Activated CD8-positive, alpha-beta memory T cell treated with anti-CD3 and anti-CD28 coated beads for 36 hours (primary cell): ENCODE measurements around the gene MRM3. TPM values are rescaled to one million over a fixed set of nuclear protein-coding genes. Genes with fewer than 3 reads are reported as not detected.
"Not testable (repeated sequence)": the region's sequence is repeated elsewhere in the genome, so short reads cannot be mapped to it uniquely, and the experiment has no call there.

Experiments
- CTCF ChIA-PET: fragments of 350-600 bp; sonication (Branson Sonifier 250); formaldehyde crosslinking; loops from one replicate; lab custom pipeline; 2021; ENCODE audit warnings: antibody characterized with exemption; lab: Charles Lee
- POLR2A ChIA-PET: fragments of 350-600 bp; sonication (Branson Sonifier 250); formaldehyde crosslinking; loops from one replicate; lab custom pipeline; 2021; ENCODE audit warnings: antibody characterized with exemption; lab: Charles Lee
- total RNA-seq, 2 experiments: library from RNA; stranded (reverse); gene quantifications; one replicate each; pipeline ENCODE4 v1.2.3, GENCODE V29; 2021

Gene MRM3, protein sequence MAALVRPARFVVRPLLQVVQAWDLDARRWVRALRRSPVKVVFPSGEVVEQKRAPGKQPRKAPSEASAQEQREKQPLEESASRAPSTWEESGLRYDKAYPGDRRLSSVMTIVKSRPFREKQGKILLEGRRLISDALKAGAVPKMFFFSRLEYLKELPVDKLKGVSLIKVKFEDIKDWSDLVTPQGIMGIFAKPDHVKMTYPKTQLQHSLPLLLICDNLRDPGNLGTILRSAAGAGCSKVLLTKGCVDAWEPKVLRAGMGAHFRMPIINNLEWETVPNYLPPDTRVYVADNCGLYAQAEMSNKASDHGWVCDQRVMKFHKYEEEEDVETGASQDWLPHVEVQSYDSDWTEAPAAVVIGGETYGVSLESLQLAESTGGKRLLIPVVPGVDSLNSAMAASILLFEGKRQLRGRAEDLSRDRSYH
- 10 to 100 TPM; 37.9 to 40.1 TPM for total RNA-seq

DNA sequence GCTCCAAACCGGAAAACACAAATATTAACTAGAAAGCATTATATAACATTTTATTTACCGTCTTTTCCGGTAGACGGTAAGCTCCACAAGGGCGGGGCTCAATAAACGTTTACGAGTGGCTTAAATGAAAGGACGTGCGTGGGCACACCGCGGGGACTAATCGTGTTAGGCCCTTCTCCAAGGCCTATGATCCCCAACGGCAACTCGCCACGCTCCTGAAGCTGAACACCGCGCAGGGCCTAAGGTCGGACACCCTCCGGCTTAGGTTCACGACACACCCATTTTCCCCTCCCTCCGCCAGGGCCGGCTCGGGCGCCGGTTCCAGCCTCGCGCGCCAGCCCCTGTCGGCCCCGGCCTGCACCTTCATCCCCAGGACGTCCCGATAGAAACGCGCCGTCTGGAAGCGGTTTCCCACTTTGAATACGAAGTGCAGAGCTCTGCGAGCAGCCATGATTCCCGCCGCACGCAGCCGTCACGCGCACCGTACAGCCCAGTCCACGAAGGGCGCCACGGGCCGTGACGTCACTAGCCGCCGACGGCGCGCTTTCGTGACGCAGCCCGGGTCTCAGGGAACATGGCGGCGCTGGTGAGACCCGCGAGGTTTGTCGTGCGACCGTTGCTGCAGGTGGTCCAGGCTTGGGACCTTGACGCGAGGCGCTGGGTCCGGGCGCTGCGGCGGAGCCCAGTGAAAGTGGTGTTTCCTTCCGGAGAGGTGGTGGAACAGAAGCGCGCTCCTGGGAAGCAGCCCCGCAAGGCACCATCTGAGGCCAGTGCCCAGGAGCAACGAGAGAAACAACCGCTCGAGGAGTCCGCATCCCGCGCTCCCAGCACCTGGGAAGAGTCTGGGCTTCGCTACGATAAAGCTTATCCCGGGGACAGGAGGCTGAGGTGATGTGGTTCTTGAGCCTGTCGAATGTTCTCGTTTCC lies at the start of gene MRM3, which contains the start of gene GLOD4:
Gene MRM3, plus strand, starts transcription at position 549 of the 927 bp plus-strand sequence. Its CDS starts 26 bp downstream, at position 575.
Gene GLOD4, minus strand, starts transcription at position 476 of the 927 bp plus-strand sequence. Its CDS starts 25 bp downstream, at position 451.
- ChIA-PET POLR2A (interaction anchor here (0.5 to 1.7 kb wide), 9 partner anchors 30 to 215 kb away, joined by 3 to 14 read pairs (median 3); partner anchors contain the start of genes GEMIN4, NXN, TIMM22 and VPS53), CTCF (interaction anchor here (0.6 to 2.3 kb wide), 8 partner anchors 13 to 1618 kb away, joined by 3 to 14 read pairs (median 5); partner anchors contain the start of genes MNT and TIMM22)

DNA sequence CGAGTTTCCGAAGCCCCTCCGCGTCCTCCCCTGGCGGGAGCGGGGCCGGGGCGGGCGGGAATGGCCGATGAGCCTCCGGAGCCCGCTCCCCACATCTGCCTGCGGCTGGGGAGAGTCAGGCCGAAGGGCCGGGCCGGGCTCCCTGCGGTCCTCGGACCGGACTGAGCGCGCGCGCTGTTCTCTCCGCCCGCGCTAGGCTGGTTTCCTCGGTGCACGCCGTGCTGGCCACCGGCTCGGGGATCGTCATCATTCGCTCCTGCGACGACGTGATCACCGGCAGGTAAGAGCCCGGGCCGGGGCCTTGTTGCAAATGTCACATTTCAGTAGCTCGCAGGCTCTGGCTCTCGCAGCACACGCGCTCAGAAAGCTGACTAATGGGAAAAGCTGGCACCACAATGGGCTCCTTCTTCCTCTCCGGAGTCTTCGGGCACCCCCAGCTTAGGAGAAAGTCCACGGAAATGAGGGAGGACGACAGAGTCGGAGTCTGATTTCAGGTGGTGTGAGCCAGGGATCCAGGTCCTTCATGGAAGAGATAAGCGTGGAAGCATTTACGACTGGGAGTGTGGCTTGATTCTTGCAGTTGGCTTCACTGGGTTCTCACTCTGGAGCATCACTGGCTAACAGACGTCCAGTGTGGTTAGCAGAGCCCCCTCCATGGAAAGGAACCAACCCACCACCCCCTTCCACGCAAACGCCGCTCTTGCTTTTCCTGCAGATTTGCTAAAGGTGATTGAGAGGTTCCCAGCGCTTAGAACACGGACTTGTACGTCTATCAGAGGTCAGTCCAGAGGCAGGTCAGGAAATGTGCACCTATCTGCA lies 49.0 kb upstream of the MRM3 start:
- POLR2A ChIA-PET, result interaction anchor here (0.5 to 0.8 kb wide), 2 partner anchors 18 to 1099 kb away, joined by 3 to 4 read pairs; no protein-coding TSS in a partner anchor
- CTCF ChIA-PET, result interaction anchor here (0.7 to 1.0 kb wide), 2 partner anchors 18 to 20 kb away, joined by 3 to 4 read pairs; no protein-coding TSS in a partner anchor

DNA sequence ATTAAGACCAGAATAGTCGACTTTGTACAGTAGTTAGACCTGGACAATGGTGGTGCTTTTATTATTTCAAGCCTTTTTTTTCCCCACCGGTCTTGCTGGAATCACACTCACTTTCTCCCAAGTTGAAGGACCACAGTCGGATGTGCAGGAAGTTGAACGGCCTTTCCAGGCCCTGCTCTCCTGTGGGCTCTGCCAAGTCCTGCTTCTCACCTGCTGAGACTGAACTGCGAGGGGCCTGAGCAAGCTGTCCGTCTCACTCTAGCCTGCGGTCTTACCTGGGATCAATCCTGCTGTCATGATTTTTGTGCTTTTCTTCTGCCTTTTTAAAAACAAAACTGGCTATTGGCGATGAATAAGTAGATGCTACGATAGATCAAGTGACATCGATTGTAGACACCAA lies 48.4 kb upstream of the MRM3 start:
- CTCF ChIA-PET, result interaction anchor here (1.0 kb wide), 1 partner anchor 19 kb away, joined by 4 read pairs; no protein-coding TSS in a partner anchor
- POLR2A ChIA-PET, result interaction anchor here (0.5 kb wide), 1 partner anchor 1098 kb away, joined by 4 read pairs; no protein-coding TSS in a partner anchor

DNA sequence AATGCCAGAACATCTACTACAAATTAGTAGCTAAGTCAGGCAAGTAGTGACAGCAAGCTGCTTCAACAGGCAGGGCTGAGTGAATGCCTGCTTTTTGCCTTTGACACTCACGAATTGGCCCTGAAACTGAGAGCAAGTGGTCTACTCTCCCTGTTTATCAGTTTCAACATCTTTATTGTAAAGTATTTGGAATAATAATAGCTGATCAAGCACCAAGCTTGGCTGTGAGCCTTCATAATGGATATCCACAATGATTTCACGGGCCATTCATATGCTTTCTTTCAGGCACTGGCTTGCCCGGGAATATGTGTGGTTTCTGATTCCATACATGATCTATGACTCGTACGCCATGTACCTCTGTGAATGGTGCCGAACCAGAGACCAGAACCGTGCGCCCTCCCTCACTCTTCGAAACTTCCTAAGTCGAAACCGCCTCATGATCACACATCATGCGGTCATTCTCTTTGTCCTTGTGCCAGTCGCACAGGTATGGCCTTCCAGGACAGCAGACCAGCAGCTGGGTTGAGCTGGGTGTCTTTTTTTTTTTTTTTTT lies 44.5 kb upstream of the MRM3 start:
- ChIA-PET CTCF (no interaction called here), POLR2A (interaction anchor here (0.6 kb wide), 1 partner anchor 50 kb away, joined by 4 read pairs; no protein-coding TSS in a partner anchor)

DNA sequence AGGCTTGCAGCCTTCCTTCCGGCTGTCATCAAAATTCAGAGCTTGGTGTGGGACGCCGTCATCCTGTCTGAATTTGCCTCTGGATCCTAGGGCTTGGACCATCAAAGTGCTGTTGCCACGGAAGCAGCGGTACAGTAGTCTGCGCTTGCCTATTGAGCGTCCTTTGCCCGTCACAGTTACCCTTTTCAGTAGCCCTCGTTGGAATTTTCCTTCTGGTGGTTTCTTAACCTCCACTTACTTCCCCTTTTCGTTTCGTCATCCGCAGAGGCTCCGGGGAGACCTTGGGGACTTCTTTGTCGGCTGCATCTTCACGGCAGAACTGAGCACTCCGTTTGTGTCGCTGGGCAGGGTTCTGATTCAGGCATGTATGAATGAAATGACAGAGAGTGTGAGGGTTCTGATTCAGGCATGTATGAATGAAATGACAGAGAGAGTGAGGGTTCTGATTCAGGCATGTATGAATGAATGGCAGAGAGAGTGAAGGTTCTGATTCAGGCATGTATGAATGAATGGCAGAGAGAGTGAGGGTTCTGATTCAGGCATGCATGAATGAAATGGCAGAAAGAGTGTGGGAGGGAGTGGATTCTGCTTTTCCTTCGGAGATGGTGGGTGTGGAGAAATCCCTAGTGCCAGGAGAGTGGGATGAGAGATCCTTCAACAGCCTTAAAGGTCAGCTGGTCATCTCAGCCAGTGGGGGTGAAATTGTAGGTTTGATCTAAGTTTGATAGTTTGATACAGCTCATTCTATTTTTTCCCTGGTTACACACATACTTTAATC lies 41.7 kb upstream of the MRM3 start:
- POLR2A ChIA-PET, result no interaction called here

DNA sequence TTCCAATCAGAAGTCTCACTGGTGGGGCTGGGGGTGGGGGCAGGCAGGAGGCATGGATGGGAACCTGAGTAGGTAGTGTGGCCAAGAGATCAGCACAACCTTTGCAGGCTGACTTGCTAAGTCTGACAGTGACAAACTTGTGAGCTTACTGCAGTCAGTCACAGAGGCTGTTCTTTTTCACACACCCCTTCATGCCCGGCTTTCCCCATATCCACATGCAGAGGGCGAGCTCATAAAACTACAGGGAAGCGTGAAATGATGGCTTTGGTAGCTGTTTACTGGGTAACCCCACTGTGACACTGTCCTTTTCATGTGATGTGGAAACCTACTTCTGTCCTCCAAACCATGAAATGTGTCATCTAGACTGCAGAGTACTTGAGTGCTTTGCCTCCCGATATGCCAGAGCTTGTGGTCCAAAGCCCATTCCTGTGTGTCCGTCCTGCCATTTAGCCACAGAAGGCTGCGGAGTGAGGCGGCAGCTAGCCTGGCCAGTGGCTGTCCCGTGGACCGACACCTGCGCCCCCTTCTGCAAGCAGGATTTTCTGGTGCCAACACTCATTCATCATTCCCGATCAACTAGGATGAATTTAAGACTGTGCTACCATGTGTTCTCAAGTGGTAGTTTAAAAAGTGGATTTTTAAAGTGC lies 39.9 kb upstream of the MRM3 start:
- ChIA-PET CTCF (no interaction called here), POLR2A (interaction anchor here (0.6 kb wide), 1 partner anchor 56 kb away, joined by 3 read pairs; no protein-coding TSS in a partner anchor)

More for the DNA sequence above, 41.7 kb upstream of the MRM3 start:
- CTCF ChIA-PET, result no interaction called here

DNA sequence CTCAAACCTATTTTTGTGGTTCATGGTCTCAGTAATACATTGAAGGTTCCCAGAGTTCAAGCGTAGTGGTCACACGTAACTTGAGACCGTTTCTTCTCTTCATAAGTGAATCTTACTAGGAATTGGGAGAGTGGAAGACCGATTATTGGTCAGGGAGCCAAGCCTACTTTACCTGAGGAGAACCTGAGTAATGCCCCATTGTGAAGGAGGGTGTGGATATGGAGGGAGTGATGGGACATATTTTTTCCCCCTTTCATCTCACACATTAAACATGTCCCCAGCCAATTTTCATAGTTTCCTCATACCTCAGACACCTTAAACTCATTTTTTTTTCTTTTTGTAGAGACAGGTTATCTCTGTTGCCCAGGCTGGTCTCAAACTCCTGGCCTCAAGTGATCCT lies 39.0 kb upstream of the MRM3 start:
- CTCF ChIA-PET, result interaction anchor here (0.7 kb wide), 1 partner anchor 331 kb away, joined by 3 read pairs; no protein-coding TSS in a partner anchor
- POLR2A ChIA-PET, result no interaction called here

DNA sequence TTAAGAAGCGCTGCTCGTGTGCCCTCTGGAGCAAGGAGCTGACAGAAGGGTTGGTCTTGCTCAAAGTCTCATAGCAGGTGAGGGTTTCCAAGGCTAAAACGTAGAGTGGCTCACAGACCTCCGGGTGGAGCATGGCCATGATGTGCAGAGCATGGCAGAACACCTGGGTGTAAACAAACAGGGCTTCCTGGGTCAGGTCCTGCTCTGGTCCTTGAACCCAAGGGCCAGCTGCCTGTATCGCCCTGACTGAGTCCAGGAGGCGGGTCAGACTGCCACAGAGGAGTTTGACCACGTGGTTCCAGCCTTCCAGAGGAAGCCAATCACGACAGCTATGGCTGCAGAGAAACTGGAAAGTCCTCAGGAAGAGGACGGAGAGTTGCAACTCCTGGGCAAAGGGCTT lies 37.2 kb upstream of the MRM3 start:
- CTCF ChIA-PET, result no interaction called here
- POLR2A ChIA-PET, result interaction anchor here (0.6 kb wide), 1 partner anchor 45 kb away, joined by 3 read pairs; no protein-coding TSS in a partner anchor

DNA sequence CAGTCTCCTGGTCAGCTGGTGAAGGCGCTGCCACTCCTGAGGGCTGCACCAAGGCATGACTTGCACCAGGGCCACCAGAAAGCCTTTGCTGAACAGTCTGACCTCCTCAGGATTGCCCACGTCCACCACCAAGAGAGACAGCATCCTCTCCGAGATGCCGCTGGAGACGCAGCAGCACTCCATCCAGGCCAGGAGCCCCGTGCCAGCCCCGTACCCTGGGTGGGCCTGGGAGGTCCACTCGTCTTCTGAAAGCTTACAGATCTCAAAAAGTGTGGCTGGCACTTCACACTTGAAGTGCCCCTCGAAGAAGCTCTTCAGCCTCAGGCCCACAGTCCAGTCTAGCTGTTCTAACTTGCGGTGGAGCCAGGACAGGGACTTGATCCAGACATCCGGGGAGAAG lies 36.7 kb upstream of the MRM3 start:
- ChIA-PET CTCF (no interaction called here), POLR2A (interaction anchor here (0.6 kb wide), 1 partner anchor 46 kb away, joined by 3 read pairs; no protein-coding TSS in a partner anchor)

DNA sequence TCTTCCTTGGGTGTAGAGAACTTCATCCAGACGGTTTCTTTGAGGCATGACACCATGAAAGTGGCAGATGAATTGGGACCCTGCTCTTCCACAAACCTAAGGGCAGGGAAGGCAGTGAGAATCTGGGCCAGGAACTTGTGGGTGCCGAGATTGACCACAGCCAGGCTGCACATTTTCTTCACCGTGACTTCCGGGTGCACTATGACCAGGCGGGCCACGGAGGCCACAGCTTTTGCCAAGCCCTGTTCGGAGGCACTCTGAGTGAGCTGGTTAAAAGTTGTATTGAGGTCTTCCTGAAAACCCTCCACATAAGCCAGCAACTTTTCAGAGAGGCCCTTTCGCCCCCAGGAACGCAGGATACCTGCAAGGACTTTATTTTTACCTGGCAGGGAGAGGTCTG lies 36.0 kb upstream of the MRM3 start:
- ChIA-PET CTCF (no interaction called here), POLR2A (no interaction called here)

DNA sequence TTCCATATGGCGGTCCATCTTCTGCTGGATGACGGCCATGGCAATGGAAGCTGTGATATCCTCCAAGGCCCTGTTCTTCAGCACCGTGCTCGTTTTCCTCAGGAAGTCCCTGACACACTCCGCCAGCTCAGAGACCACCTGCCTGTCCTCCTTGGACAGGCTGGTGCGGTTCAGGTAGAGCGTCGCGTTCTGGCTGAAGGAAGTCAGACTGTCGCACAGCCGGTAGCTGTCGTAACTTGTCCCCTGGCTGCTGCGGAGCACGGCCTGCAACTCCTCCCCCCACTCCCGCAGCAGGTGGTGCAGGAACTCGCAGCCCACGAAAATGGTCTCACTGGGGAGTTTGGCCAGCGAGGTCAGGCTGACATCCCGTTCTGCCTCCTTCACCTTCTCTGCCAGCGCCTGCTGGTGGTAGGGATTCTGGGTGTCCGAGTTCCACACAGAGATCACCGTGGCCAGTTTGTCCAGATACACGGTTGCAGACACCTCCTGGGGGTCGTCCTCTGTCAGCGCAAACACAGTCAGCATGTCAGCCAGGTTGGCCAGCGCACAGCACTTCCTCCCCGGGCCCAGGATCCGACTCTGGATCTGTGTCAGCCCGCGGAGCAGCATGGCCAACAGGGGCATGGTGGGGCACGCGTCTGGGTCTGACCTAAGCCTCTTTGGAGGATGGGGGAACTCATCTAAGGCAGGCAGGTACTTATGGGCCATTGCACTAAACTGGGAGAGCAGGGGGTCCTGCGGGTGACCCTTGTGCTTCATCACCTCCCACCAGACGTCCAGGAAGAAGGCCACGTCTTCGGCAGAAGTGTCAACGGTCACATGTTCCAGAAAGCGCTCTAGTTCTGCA lies 35.1 kb upstream of the MRM3 start:
- POLR2A ChIA-PET, result no interaction called here
- CTCF ChIA-PET, result no interaction called here

DNA sequence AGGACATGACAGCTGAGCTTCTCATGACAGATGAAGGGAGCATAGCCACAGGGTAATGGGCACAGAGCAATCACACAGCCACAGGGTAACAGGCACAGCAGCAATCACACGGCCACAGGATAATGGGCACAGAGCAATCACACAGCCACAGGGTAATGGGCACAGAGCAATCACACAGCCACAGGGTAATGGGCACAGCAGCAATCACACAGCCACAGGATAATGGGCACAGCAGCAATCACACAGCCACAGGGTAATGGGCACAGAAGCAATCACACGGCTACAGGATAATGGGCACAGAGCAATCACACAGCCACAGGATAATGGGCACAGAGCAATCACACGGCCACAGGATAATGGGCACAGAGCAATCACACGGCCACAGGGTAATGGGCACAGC lies 33.5 kb upstream of the MRM3 start:
- CTCF ChIA-PET, POLR2A ChIA-PET: not testable (repeated sequence)

DNA sequence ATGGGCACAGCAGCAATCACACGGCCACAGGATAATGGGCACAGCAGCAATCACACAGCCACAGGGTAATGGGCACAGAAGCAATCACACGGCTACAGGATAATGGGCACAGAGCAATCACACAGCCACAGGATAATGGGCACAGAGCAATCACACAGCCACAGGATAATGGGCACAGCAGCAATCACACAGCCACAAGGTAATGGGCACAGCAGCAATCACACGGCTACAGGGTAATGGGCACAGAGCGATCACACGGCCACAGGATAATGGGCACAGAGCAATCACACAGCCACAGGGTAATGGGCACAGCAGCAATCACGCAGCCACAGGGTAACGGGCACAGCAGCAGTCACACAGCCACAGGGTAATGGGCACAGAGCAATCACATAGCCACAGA lies 32.8 kb upstream of the MRM3 start:
- POLR2A ChIA-PET, CTCF ChIA-PET: not testable (repeated sequence)

DNA sequence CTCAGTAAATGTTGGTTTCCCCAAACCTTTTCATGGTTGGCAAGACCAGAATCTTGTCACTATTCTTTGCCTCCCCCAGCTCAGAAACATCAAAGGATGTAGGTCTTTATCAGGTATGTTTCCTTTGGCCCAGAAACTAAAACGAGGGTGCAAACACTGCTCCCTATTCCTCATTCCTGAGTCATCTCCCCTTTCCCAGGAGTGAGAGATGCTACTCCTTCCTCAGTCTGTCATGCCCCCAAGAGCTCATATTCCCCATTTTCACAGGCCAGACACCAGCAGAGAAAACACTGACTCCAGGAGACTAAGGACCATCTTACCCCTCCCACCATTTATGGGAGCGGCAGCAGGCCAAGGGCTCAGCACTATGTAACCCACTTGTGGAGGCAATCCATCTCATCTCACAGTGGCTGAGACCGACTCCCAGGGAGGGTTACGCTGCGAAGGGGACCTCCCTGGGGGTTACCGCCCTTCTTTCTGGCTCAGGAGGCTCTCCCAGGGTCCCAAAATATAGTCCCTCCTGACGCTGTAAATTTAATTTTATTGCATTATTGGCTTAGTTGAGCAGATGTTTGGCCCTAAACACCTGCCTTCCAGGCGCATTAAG lies 31.6 kb upstream of the MRM3 start:
- ChIA-PET POLR2A (interaction anchor here (0.7 to 0.9 kb wide), 2 partner anchors 17 to 32 kb away, joined by 3 read pairs; partner anchors contain the start of genes GLOD4 and MRM3), CTCF (interaction anchor here (0.9 to 1.7 kb wide), 3 partner anchors 17 to 32 kb away, joined by 3 to 4 read pairs (median 3); partner anchors contain the start of genes GLOD4 and MRM3)
